GM21717 (cell line): Measurements from ENCODE around the gene EPHA2.
"Not testable (repeated sequence)": the region's sequence is repeated elsewhere in the genome, so short reads cannot be mapped to it uniquely, and the experiment has no call there.

Source experiments
- ATAC-seq: cut with Tn5 transposase; IDR thresholded peaks from one replicate; pipeline ENCODE4 v1.9.1; 2021; ENCODE audit warnings: mild to moderate bottlenecking, moderate library complexity; ENCODE audit not compliant: unreplicated experiment

EPHA2 gene

DNA sequence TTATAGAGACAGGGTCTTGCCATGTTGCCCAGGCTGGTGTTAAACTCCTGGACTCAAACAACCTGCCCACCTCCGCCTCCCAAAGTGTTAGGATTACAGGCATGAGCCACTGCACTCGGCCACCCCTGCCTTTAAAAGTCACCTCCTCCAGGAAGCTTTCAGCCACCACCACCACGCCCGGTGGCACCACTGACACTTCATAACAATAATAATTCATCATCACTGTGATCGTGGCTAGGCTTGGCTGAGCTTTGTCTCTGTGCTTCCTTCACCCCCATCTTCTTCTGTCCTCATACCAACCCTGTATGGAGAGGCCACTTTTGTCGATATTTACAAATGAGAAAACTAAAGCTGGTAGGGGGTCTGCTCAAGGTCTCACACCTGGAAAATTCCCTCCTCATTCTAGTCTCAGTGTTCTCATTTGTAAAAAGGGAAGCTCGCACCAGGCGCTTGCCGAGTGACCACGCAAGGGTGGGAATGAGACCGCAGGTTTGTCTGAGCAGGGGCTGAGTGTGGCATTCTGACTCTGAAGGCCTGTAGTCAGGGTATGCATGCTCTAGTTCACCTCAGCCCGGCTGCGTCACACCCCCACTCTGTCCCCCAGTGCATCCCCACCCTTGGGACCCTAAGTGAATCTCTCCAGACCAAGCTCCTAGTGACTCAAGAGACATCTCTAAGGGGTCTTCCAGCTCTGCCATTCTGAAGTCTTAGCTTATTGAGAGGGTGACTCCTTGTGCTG, 12.9 kb upstream of the EPHA2 start:
- no peak for ATAC-seq

DNA sequence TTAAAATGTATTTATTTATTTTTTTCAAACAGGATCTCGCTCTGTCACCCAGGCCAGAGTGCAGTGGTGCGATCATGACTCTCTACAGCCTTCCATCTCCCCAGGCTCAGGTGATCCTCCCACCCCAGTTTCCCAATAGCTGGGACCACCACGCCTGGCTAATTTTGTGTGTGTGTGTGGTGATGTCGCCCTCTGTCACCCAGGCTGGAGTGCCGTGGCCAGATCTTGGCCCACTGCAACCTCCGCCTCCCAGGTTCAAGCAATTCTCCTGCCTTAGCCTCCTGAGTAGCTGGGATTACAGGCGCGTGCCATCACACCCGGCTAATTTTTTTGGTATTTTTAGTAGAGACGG, 12.3 kb upstream of the EPHA2 start:
- ATAC-seq: not testable (repeated sequence)

DNA sequence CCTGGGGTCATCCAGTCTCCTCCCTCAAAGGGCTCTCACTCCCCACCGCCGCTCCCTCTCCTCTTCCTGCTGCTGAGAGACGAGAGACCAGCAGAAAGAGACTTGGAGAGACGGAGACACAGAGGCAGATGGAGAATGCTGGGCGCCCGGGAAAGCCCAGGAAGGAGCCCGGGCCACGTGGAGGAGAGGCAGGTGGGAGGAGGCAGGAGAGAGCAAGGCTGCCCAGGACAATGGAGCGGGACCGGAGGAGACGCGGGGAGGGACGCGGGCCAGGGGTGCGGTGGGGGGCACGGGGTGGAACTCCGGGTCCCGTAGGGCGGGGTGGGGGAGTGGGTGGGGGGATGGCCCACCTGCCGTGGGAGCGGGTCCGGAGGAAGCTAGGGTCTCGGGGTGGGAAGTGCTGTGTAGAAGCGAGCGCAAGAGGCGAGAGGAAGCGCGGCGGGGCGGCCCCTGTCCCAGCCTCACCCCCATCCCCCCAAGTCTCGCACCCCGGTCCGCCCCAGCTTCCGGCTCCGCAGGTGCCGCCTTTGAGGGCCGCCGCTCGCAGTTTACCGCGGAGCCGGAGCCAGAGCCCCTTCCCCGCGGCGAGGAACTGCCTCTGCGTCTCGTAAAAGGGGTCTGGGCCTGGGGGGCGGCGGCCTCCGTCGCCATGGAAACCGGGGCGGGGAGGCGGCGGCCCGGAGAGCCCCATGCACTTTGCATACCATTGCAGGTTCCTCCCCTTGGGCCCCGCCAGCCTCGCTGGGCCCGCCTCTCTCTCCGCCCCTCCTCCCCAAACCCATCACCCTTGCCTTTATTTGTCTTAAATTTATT, 11.7 kb upstream of the EPHA2 start:
- ATAC-seq: no peak

DNA sequence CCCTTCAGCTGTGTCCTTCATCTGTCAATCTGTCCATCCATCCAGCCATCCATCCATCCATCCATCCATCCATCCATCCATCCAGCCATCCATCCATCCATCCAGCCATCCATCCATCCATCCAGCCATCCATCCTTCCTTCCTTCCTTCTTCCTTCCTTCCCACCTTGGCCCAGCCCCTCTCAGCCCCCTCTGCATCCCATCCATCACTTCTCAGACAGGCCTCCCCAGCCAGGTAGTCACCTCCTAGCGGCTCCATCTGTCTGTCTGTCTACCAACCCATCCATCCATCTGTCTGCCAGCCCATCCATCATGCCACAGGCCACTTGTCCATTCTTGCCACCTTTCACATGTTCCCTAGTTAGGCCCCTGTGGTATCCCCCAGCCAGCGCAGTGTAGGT, 10.2 kb upstream of the EPHA2 start:
- ATAC-seq: no peak

DNA sequence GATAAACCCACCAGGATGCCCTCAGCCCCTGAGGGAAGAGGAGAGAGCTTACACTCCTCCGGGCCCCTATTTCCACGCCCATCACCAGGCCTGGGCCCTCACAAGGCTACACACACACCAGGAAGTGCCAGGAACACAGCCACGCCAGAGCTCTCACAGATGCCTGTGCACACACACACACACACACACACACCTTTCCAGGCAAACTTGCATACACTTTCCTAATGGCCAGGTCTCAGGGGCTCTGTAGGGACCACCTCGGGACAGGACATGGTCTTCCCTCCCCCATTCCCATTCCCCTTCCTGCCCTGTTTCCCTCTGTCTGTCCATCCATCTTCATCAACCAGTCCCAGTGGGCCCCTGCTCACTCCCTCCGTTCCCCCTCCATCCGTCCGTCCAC, 9.7 kb upstream of the EPHA2 start:
- no peak for ATAC-seq

DNA sequence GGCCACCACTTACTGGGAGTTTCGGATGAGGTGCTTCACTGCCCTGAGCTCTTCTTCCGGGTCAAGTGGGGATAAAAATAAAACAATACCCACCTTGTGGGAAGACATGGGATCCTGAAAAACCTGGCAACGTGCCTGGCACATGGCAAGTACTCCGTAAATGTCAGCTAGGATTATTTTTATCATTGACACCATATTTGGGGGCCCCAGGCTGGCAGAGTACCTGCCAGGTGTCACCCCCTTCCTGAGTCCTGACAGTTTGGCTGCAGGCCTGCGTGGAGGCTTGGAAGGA, 9.2 kb upstream of the EPHA2 start:
- ATAC-seq: no peak

DNA sequence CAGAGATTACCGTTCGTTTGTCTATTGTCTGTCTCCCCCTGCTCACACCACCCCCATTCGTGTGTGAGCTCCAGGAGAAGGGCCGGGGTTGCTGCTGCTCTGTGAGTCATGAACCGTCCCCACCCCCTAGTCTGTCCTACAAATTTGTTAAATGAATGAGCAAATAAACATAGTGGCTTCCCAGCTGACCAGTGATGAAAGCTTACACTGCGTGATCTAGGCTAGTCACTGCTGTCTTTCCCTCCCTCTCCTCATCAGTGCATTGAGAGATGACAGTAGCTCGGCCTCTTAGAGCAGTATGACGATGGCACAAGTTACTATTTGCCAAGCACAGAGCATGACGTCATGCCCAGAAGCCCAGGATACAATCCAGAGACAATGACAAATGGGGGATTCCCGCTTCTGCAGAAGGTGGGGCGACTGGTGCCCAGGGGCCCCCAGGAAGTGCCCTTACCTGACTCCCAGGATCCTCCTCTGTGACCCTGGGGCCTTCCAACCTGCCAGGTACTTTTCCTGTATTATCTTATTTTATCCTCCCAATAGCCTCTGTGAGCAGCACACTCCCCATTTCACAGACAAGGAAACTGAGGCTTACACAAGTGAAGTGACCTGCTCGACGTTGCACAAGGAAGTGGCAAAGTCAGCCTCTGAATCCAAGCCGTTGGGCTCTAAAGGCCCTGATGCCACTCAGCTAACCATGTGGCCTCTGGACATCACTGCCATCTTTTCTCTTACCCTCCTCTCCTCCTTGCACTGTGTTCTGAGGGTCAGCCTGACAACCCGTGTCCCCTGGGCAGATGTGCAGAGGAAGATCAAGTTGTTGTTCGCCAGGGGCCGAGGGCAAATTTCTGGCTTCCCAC, 8.6 kb upstream of the EPHA2 start:
- ATAC-seq: no peak

DNA sequence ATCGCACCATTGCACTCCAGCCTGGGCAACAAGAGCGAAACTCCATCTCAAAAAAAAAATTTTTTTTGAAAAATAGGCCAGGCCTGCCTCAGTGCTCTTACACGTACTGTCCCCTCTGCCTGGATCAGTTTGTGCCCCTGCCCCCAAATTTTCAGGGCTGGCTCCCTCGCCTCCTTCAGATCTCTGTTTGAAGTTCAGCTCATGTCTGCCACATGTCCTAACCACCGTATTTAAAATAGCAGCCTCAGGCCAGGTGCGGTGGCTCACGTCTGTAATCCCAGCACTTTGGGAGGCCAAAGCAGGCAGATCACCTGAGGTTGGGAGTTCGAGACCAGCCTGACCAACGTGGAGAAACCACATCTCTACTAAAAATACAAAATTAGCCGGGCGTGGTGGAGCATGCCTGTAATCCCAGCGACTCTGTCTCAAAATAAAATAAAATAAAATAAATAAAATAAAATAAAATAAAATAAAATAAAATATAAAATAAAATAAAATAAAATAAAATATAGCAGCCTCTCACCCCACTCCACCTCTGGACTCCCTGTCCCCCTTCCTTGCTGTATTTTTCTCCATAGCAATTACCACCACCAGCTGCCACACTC, 7.8 kb upstream of the EPHA2 start:
- ATAC-seq: not testable (repeated sequence)

DNA sequence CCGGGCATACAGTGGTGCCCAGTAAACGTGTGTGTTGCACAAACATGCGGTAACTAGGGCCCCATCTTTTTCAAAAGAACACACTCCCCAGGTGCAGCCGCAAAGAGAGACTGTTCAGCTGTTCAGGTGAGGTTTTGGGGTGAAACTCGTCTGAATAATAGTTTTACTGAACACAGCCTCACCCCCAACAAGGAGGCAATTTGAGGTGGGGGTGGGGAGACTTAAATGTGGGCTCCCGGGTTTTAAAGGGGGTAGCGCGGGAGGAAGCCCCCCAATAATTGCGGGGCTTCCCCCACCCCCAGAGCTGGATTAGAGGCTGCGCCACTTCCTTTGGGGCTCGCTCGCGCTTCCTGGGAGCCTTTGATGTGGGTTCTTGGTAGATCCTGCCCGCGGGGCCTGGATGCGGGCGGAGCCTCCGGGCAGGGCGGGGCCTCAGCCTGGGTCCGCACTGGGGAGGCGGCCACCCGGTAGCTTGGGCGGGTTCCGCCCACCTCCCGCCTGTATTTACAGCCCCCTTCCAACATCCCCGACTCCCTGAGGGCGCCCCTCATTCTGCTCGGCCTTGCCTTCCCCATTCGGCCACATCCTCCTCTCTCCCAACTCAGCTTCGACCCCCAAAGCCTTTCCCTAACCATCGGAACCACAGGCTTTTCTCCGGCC, 6.4 kb upstream of the EPHA2 start:
- ATAC-seq: no peak

DNA sequence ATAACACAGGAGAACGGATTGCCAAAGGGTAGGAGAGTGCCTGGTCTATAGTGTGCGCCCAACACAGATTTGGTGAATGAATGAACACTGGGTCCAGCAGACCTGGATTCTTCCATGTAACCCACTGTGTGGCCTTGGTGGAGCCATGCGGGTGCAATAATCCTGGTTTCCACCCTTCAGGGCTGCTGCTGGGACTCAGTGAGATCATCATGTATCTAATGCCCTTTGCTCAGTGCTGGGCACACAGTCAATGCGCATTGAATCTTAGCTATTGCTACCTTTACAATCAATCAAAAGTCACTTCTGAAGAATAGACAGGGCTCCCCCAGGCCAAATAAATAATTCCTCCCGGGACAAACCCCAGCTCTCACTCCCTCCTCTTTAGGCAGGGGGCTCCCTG, 5.8 kb upstream of the EPHA2 start:
- ATAC-seq: no peak

DNA sequence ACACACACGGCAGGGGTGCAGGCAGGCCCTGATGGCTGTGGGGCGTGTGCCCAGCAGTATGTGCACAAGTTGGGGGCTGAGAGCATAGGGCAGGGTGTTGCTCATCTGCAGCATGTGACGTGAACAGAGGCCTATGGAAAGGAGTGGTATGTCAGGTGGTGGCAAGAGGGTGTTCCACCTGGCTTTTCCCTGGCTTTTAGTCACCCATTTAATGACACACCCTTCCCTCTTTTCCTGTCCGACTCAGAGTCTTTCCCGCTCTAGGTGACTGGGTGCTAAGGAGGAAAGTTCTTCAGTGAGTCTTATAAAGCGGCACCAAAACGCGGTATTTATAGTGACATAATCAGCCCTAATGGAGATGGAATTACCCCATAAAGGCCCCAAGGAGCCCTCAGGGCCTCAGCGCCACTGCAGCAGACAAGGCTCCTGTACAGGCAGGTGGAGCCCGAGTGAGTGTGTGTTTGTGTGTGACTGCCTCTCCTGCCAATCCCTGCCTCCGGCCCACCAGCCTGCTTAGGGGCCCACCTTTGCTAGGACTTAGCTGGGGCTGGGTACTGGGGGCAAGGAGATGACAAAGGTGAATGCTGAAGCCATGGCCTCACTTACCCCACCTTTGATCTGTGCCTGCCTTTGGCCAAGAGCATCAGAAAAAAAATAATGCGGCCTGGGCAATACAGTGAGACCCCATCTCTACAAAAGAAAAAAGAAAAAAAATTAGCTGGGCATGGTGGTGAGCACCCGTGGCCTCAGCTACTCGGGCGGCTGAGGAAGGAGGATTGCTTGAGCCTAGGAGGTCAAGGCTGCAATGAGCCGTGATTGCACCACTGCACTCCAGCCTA, 3.3 kb upstream of the EPHA2 start:
- ATAC-seq: no peak

DNA sequence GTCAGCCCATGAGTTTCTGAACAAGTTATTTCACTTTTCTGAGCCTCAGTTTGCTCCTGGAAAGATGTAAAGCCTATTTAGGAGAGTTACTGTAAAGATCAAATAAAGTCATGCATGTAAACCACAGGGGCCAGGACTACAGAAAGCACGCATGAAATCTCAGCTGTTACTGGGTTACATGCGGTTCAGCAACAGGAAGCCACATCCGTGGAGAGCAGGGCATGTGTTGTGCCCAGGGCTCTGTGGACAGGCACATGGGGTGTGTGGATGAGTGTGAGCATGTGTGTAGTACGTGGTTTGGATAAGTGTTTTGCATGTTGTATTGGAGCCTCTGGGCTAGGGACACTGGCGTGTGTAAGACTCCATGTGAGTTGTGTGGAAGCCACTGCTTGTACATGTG, 2.2 kb upstream of the EPHA2 start:
- ATAC-seq: no peak

DNA sequence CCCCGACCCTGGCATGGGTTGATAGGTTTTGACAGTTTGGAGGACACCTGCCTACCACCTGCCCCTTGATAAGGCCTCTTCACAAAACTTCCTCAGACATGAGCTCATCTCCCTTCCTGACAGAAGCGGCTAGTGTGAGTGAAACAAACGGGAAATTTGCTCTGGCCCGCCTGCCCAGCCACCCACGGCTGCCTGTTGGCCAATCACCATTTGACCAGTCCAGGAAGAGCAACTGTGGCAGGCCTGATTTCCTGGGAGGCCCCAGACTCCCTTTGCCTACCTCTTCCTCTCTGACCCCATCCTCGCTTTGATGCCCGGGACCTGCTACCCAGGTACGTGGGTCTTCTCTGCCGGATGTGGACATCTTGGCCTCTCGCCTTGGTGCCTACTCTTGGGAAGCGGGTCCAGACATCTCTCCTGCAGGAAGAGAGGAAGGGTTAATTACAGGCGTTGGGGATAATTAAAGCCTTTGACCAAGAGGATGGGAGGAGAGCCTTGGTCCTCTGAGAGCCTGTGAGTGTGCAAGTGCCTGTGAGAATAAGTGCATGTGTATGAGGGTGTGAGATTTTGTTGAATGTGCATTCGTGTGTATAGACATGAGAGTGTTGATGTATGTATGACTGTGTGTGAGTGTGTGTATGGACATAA, 1.1 kb upstream of the EPHA2 start:
- ATAC-seq: no peak

DNA sequence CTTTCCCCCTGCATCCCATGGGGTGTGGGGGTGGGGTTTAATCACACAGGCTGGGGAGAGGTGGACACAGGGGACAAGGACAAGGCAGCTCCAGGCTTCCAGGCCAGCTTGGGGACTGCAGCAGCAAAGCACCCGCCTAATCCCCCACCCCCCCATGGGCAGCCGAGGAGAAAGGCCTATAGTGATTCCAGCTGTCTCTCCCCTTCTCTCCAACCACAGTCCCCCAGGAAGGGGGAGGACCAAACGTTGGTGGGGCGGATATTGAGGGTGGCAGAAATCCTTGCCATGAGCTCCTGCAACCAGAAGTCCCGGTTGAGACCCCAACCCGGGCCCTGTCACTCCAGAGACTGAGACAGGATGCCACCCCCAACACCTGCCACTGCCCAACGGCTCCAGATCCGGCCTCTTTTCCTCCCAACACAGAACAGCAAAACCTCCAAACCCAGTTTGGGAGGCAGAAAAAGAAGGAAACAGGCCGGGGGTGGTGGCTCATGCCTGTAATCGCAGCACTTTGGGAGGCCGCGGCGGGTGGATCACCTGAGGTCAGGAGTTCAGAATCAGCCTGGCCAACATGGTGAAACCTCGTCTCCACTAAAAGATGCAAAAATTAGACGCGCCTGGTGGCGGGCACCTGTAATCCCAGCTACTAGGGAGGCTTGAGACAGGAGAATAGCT, 1.7 kb downstream of the EPHA2 start:
- no peak for ATAC-seq

DNA sequence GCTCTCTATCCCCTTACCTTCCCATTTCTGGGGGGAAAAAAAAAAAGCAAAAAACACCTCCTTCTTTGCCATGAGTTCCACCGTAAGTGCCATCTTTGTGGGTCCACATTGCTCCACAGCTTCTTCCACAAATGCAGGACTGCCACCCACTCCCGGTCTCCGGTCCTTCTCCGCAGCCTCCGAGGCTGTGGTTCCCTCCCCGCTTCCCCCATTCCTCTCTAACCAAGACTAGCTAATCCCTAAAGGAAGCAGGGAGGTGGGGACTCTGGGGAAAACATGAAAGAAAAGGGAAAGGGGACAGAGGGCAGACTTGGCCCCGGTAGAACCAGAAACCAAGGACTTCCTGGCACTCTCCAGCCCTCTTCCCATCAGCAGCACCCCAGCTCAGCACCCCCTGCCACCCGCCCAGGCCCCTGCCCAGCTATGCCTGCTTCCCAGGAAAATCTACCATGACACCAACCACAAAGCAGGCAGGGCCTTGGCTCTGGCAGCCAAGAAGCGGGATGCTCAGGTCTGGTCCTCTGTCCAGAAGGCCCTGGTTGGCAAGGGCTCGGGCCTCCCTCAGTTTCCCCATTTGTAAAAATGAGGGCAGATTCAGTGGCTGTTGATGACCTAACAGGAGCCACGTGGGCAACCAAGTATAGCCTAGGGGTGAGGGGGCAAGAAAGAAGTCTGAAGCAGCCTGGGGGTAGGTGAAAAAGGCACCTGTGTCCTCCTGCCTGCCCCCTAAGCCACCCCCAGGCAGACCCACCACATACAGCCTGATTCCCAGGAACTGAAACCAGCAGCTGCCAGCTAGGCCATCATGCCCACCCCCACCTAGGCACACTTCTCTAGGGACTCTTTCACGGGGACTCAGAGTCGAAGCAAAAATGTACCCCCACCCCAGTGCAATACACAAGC, 2.5 kb downstream of the EPHA2 start:
- no peak for ATAC-seq

DNA sequence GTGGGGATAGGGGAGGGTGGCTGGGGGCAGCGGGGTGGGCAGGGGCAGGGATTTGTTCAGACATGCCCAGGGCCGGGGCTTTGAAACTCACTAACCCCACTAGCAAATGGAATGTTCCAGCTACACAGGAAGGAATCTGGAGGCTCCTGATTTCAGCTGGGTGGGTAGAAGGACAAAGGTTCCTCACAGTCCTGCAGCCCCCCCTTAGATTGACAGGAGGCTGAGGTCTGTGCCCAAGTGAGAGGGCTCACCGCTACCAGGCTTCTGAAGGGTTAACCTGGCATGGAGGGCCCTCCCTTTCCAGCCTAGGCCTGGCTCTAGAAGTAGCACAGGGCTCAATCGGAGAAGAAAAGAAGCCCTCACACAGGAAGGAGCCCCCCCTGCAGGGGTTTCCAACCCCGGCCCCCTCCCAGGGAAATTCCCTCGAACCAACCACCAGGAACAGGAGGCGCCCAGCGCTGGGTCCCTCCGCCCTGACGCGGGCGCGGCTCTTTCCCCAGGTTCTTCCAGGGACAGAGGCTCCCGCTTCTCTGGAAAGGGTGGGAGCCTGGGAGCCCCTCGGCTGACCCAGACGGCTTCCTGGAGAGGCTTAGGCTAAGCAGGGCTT, 3.3 kb downstream of the EPHA2 start:
- no peak for ATAC-seq

DNA sequence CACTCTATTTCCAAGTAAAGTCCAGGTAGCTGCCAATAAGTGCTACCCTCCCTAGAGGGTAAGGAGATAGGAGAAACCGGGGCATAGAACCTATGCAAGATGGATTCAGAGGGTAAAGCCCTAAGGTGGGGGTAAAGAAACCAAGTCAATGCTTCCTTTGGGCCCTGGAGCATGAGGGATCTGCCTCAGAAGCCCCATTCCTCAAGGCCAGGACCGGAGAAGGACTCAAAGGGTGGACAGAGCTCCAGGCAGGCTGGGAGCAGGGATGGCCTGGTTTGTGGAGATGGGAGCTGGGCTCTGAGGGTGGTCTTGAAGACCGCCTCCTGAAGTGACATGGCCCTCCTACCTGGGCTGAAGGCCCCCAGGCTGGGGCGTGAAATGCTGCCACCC, 3.9 kb downstream of the EPHA2 start:
- no peak for ATAC-seq
